Activated CD4-positive, alpha-beta memory T cell treated with anti-CD3 and anti-CD28 coated beads for 36 hours (primary cell): Measurements from ENCODE around the gene NOS2. TPM values are rescaled to one million over a fixed set of nuclear protein-coding genes. Genes with fewer than 3 reads are reported as not detected.
"Not testable (repeated sequence)": the region's sequence is repeated elsewhere in the genome, so short reads cannot be mapped to it uniquely, and the experiment has no call there.

ENCODE experiments used
- CTCF ChIA-PET: fragments of 350-600 bp; sonication (Branson Sonifier 250); formaldehyde crosslinking; loops from one replicate; lab custom pipeline; 2021; ENCODE audit warnings: antibody characterized with exemption, inconsistent platforms; lab: Charles Lee
- POLR2A ChIA-PET: fragments of 350-600 bp; sonication (Branson Sonifier 250); formaldehyde crosslinking; loops from one replicate; lab custom pipeline; 2021; ENCODE audit warnings: antibody characterized with exemption; lab: Charles Lee
- DNase-seq: peaks from one replicate; pipeline ENCODE4 v3.0.0-alpha.2; 2020
- H3K27ac Mint-ChIP-seq: one replicate; pipeline ENCODE4 v1.8.0; 2021; ENCODE audit warnings: mixed read lengths
- H3K27me3 Mint-ChIP-seq: one replicate; pipeline ENCODE4 v1.8.0; 2021; ENCODE audit warnings: mixed read lengths
- H3K36me3 Mint-ChIP-seq: one replicate; pipeline ENCODE4 v1.8.0; 2021; ENCODE audit warnings: mixed read lengths
- H3K4me1 Mint-ChIP-seq: one replicate; pipeline ENCODE4 v1.8.0; 2021; ENCODE audit warnings: low read depth, mixed read lengths
- H3K4me3 Mint-ChIP-seq: one replicate; pipeline ENCODE4 v1.8.0; 2021; ENCODE audit warnings: mild to moderate bottlenecking, mixed read lengths
- H3K9me3 Mint-ChIP-seq: one replicate; pipeline ENCODE4 v1.8.0; 2021; ENCODE audit warnings: mixed read lengths
- intact Hi-C: fragments of 100-400 bp; cut with micrococcal nuclease; formaldehyde crosslinking; loops from one replicate; pipeline ENCODE4 v1.15.1; 2023
- total RNA-seq, 2 experiments: library from RNA; stranded (reverse); gene quantifications; one replicate each; pipeline ENCODE4 v1.2.3, GENCODE V29; 2021

The NOS2 gene
- total RNA-seq, result under 1 TPM in 1 of 2 experiments, not detected in 1; 0.07 TPM

GRCh38 chr17:27800522-27800921 is at the start of gene NOS2:
NOS2 (minus strand) TSS chr17:27800529; CDS start chr17:27798809, 1,720 bp downstream.
- CTCF ChIA-PET, result interaction anchor here (0.7 to 14.7 kb wide), 4 partner anchors 31 to 93 kb away, joined by 5 to 554 read pairs (median 15); partner anchors contain the start of gene LYRM9
- intact Hi-C loops, result no loop called here

GRCh38 chr17:27849474-27850185 is 49.3 kb upstream of the NOS2 start:
- ChIA-PET POLR2A (interaction anchor here (0.7 kb wide), 1 partner anchor 42 kb away, joined by 4 read pairs; no protein-coding TSS in a partner anchor), CTCF (interaction anchor here (1.2 to 3.6 kb wide), 3 partner anchors 31 to 45 kb away, joined by 3 to 23 read pairs (median 3); no protein-coding TSS in a partner anchor)
- H3K9me3 Mint-ChIP-seq, result no peaks in the 10 kb centered on the region
- H3K27ac Mint-ChIP-seq, result no peak overlapping the region
- no peak for DNase-seq
- H3K36me3 Mint-ChIP-seq, result peaks cover 2% of the 10 kb centered on the region
- peaks cover 16% of the 10 kb centered on the region for H3K4me1 Mint-ChIP-seq
- no peak overlapping the region for H3K4me3 Mint-ChIP-seq
- intact Hi-C loops, result no loop called here
- no peaks in the 10 kb centered on the region for H3K27me3 Mint-ChIP-seq

More at GRCh38 chr17:27800522-27800921, at the start of gene NOS2:
- peaks cover 3% of the 10 kb centered on the region for H3K4me1 Mint-ChIP-seq
- no peak within 1 kb of the TSS for H3K4me3 Mint-ChIP-seq
- no peaks in the 10 kb centered on the region for H3K36me3 Mint-ChIP-seq
- POLR2A ChIA-PET, result no interaction called here
- no peak for DNase-seq
- no peaks in the 10 kb centered on the region for H3K9me3 Mint-ChIP-seq
- no peak within 1 kb of the TSS for H3K27ac Mint-ChIP-seq
- peaks cover 13% of the 10 kb centered on the region for H3K27me3 Mint-ChIP-seq

GRCh38 chr17:27848931-27849330 is 48.6 kb upstream of the NOS2 start:
- intact Hi-C loops, result no loop called here
- Mint-ChIP-seq H3K4me3 (no peak overlapping the region), H3K36me3 (peaks cover 2% of the 10 kb centered on the region), H3K9me3 (no peaks in the 10 kb centered on the region), H3K27ac (no peak overlapping the region), H3K27me3 (no peaks in the 10 kb centered on the region), H3K4me1 (peaks cover 16% of the 10 kb centered on the region)
- ChIA-PET CTCF (interaction anchor here (3.6 kb wide), 1 partner anchor 43 kb away, joined by 23 read pairs; no protein-coding TSS in a partner anchor), POLR2A (no interaction called here)
- no peak for DNase-seq

- ChIA-PET POLR2A (interaction anchor here (1.4 kb wide), 1 partner anchor 38 kb away, joined by 5 read pairs; no protein-coding TSS in a partner anchor), CTCF (interaction anchor here (0.7 to 3.6 kb wide), 3 partner anchors 41 to 47 kb away, joined by 3 to 23 read pairs (median 5); partner anchors contain the start of gene LYRM9)
- H3K9me3 Mint-ChIP-seq, H3K27me3 Mint-ChIP-seq, H3K36me3 Mint-ChIP-seq, DNase-seq: not testable (repeated sequence)
- Mint-ChIP-seq H3K4me1 (peaks cover 16% of the 10 kb centered on the region), H3K27ac (peak overlapping the region; percentile 64), H3K4me3 (peak overlapping the region; percentile 60)
- intact Hi-C loops, result loop anchor here (2.0 kb wide), 1 partner anchor 36 kb away; no protein-coding TSS in a partner anchor
These were observed 46.5 kb upstream of the NOS2 start for GRCh38 chr17:27846808-27847307.

GRCh38 chr17:27846042-27846655 is 45.8 kb upstream of the NOS2 start:
- intact Hi-C loops, result loop anchor here (2.0 kb wide), 1 partner anchor 35 kb away; no protein-coding TSS in a partner anchor
- no peaks in the 10 kb centered on the region for H3K9me3 Mint-ChIP-seq
- CTCF ChIA-PET, result interaction anchor here (3.6 kb wide), 1 partner anchor 41 kb away, joined by 23 read pairs; no protein-coding TSS in a partner anchor
- peak overlapping the region; percentile 60 for H3K4me3 Mint-ChIP-seq
- peak; percentile 41 for DNase-seq
- POLR2A ChIA-PET, result interaction anchor here (1.4 kb wide), 1 partner anchor 38 kb away, joined by 5 read pairs; no protein-coding TSS in a partner anchor
- peaks cover 2% of the 10 kb centered on the region for H3K36me3 Mint-ChIP-seq
- peak overlapping the region; percentile 64 for H3K27ac Mint-ChIP-seq
- H3K27me3 Mint-ChIP-seq, result no peaks in the 10 kb centered on the region
- H3K4me1 Mint-ChIP-seq, result peaks cover 17% of the 10 kb centered on the region

- ChIA-PET POLR2A (no interaction called here), CTCF (interaction anchor here (3.6 kb wide), 1 partner anchor 40 kb away, joined by 23 read pairs; no protein-coding TSS in a partner anchor)
- Mint-ChIP-seq H3K4me3 (no peak overlapping the region), H3K4me1 (peaks cover 20% of the 10 kb centered on the region), H3K36me3 (peaks cover 2% of the 10 kb centered on the region), H3K27me3 (no peaks in the 10 kb centered on the region), H3K9me3 (no peaks in the 10 kb centered on the region), H3K27ac (no peak overlapping the region)
- no peak for DNase-seq
- intact Hi-C loops, result loop anchor here (2.0 kb wide), 1 partner anchor 35 kb away; no protein-coding TSS in a partner anchor
These were observed 45.1 kb upstream of the NOS2 start for GRCh38 chr17:27845264-27846041.

- ChIA-PET CTCF (no interaction called here), POLR2A (no interaction called here)
- intact Hi-C loops, result no loop called here
- H3K36me3 Mint-ChIP-seq, result no peaks in the 10 kb centered on the region
- peaks cover 8% of the 10 kb centered on the region for H3K4me1 Mint-ChIP-seq
- no peaks in the 10 kb centered on the region for H3K27me3 Mint-ChIP-seq
- H3K27ac Mint-ChIP-seq, result no peak overlapping the region
- H3K9me3 Mint-ChIP-seq, result no peaks in the 10 kb centered on the region
- no peak for DNase-seq
- no peak overlapping the region for H3K4me3 Mint-ChIP-seq
These were observed 40.4 kb upstream of the NOS2 start for GRCh38 chr17:27840688-27841087.

- intact Hi-C loops, H3K4me3 Mint-ChIP-seq, CTCF ChIA-PET: not testable (repeated sequence)
These were observed 40.0 kb upstream of the NOS2 start for GRCh38 chr17:27840406-27840678.

GRCh38 chr17:27839571-27840405 is 39.5 kb upstream of the NOS2 start:
- DNase-seq, H3K36me3 Mint-ChIP-seq, H3K4me1 Mint-ChIP-seq, CTCF ChIA-PET, H3K9me3 Mint-ChIP-seq, POLR2A ChIA-PET, H3K27ac Mint-ChIP-seq, H3K27me3 Mint-ChIP-seq, H3K4me3 Mint-ChIP-seq, intact Hi-C loops: not testable (repeated sequence)

More at GRCh38 chr17:27840406-27840678, 40.0 kb upstream of the NOS2 start:
- H3K36me3 Mint-ChIP-seq, H3K27ac Mint-ChIP-seq, H3K9me3 Mint-ChIP-seq, POLR2A ChIA-PET, H3K4me1 Mint-ChIP-seq, DNase-seq, H3K27me3 Mint-ChIP-seq: not testable (repeated sequence)

GRCh38 chr17:27838607-27839006 is 38.3 kb upstream of the NOS2 start:
- intact Hi-C loops, H3K27me3 Mint-ChIP-seq, H3K9me3 Mint-ChIP-seq, CTCF ChIA-PET, DNase-seq, H3K4me3 Mint-ChIP-seq, H3K36me3 Mint-ChIP-seq, H3K27ac Mint-ChIP-seq, POLR2A ChIA-PET, H3K4me1 Mint-ChIP-seq: not testable (repeated sequence)

GRCh38 chr17:27837769-27838168 is 37.4 kb upstream of the NOS2 start:
- POLR2A ChIA-PET, DNase-seq, H3K4me3 Mint-ChIP-seq, H3K4me1 Mint-ChIP-seq, H3K27me3 Mint-ChIP-seq, intact Hi-C loops, H3K27ac Mint-ChIP-seq, H3K36me3 Mint-ChIP-seq, H3K9me3 Mint-ChIP-seq: not testable (repeated sequence)
- CTCF ChIA-PET, result interaction anchor here (0.8 kb wide), 1 partner anchor 32 kb away, joined by 3 read pairs; no protein-coding TSS in a partner anchor
